Calu3 (cell line): ENCODE results near the gene KLHDC8A. TPM values are rescaled to one million over a fixed set of nuclear protein-coding genes. Genes with fewer than 3 reads are reported as not detected.

Source experiments
- BruUV-seq: library from RNA; stranded (reverse); fragments of 400-500 nt; replicated peaks from 2 replicates; lab custom pipeline; 2021; lab: Mats Ljungman, UMichigan
- CTCF ChIA-PET: fragments of 300-600 bp; sonication (Branson Sonifier 250); formaldehyde crosslinking; loops from one replicate; lab custom pipeline; 2022; ENCODE audit warnings: antibody characterized with exemption; lab: Charles Lee
- DNase-seq: peaks from one replicate; pipeline ENCODE4 v3.0.0; 2022
- H3K27ac Mint-ChIP-seq: one replicate; pipeline ENCODE4 v1.8.0; 2022; ENCODE audit warnings: mixed read lengths; ENCODE audit not compliant: unreplicated experiment
- H3K27me3 Mint-ChIP-seq: one replicate; pipeline ENCODE4 v1.8.0; 2022; ENCODE audit warnings: mixed read lengths; ENCODE audit not compliant: unreplicated experiment
- H3K36me3 Mint-ChIP-seq: one replicate; pipeline ENCODE4 v1.8.0; 2022; ENCODE audit warnings: mild to moderate bottlenecking, moderate library complexity, mixed read lengths; ENCODE audit not compliant: insufficient read depth, unreplicated experiment
- H3K4me1 Mint-ChIP-seq: one replicate; pipeline ENCODE4 v1.8.0; 2022; ENCODE audit warnings: mild to moderate bottlenecking, low read depth, mixed read lengths; ENCODE audit not compliant: unreplicated experiment
- H3K4me3 Mint-ChIP-seq: one replicate; pipeline ENCODE4 v1.8.0; 2022; ENCODE audit warnings: mild to moderate bottlenecking, low read depth, moderate library complexity, mixed read lengths; ENCODE audit not compliant: unreplicated experiment
- H3K9me3 Mint-ChIP-seq: one replicate; pipeline ENCODE4 v1.8.0; 2022; ENCODE audit warnings: low read depth, mixed read lengths; ENCODE audit not compliant: unreplicated experiment
- CTCF ChIP-seq: fragments of 200-600 bp; IDR thresholded peaks from one replicate; pipeline ENCODE4 v1.8.0; 2022; ENCODE audit warnings: antibody characterized with exemption; ENCODE audit not compliant: unreplicated experiment
- intact Hi-C: fragments of 100-400 bp; cut with micrococcal nuclease; formaldehyde crosslinking; loops from one replicate; pipeline ENCODE4 v1.10.0; 2022; ENCODE audit not compliant: unreplicated experiment
- total RNA-seq: library from RNA; stranded (reverse); gene quantifications from 2 replicates; pipeline ENCODE4 v1.2.3, GENCODE V29; 2022

KLHDC8A gene
- total RNA-seq, 1 experiment from 2014 or later = not detected

GRCh38 chr1:205324781-205325180 is 31.9 kb downstream of the KLHDC8A start:
- BruUV-seq = no TSS peak
- Mint-ChIP-seq H3K36me3 (peaks cover 21% of the 10 kb centered on the region), H3K9me3 (no peaks in the 10 kb centered on the region), H3K4me3 (no peak overlapping the region), H3K4me1 (peaks cover 22% of the 10 kb centered on the region), H3K27ac (peak overlapping the region; percentile 15), H3K27me3 (peaks cover 42% of the 10 kb centered on the region)
- TF ChIP-seq CTCF = no peak
- no peak for DNase-seq
- intact Hi-C loops = loop anchor here (1.0 kb wide), 1 partner anchor 51 kb away; no protein-coding TSS in a partner anchor
- CTCF ChIA-PET = interaction anchor here (0.7 to 11.0 kb wide), 11 partner anchors 11 to 199 kb away, joined by 3 to 303 read pairs (median 6); no protein-coding TSS in a partner anchor

GRCh38 chr1:205323794-205324193 is 32.9 kb downstream of the KLHDC8A start:
- H3K27me3 Mint-ChIP-seq = peaks cover 32% of the 10 kb centered on the region
- intact Hi-C loops = no loop called here
- BruUV-seq = no TSS peak
- no peak for TF ChIP-seq CTCF
- H3K9me3 Mint-ChIP-seq = no peaks in the 10 kb centered on the region
- peaks cover 32% of the 10 kb centered on the region for H3K4me1 Mint-ChIP-seq
- no peak overlapping the region for H3K27ac Mint-ChIP-seq
- H3K4me3 Mint-ChIP-seq = no peak overlapping the region
- peaks cover 25% of the 10 kb centered on the region for H3K36me3 Mint-ChIP-seq
- no peak for DNase-seq
- CTCF ChIA-PET = interaction anchor here (0.6 to 11.0 kb wide), 4 partner anchors 39 to 62 kb away, joined by 3 to 303 read pairs (median 8); no protein-coding TSS in a partner anchor

- Mint-ChIP-seq H3K27me3 (peaks cover 19% of the 10 kb centered on the region), H3K9me3 (no peaks in the 10 kb centered on the region), H3K4me3 (peak overlapping the region; percentile 85), H3K27ac (no peak overlapping the region), H3K4me1 (peaks cover 51% of the 10 kb centered on the region), H3K36me3 (peaks cover 25% of the 10 kb centered on the region)
- DNase-seq = no peak
- intact Hi-C loops = loop anchor here (1.0 kb wide), 1 partner anchor 49 kb away; no protein-coding TSS in a partner anchor
- BruUV-seq = no TSS peak
- CTCF ChIA-PET = interaction anchor here (1.3 to 5.9 kb wide), 5 partner anchors 22 to 50 kb away, joined by 6 to 127 read pairs (median 11); no protein-coding TSS in a partner anchor
- TF ChIP-seq CTCF = no peak
Observed at GRCh38 chr1:205321959-205322283, 34.8 kb downstream of the KLHDC8A start.

- DNase-seq = peak; percentile 97
- peaks cover 57% of the 10 kb centered on the region for H3K4me1 Mint-ChIP-seq
Observed at GRCh38 chr1:205321162-205321958, 35.4 kb downstream of the KLHDC8A start, which contains the start of gene NUAK2. TSS of gene NUAK2 (minus strand) at chr1:205321745. CDS start at chr1:205321628, 117 bp downstream.

More at GRCh38 chr1:205321162-205321958, 35.4 kb downstream of the KLHDC8A start, which contains the start of gene NUAK2:
- CTCF ChIA-PET = interaction anchor here (0.7 to 5.9 kb wide), 8 partner anchors 8 to 49 kb away, joined by 3 to 127 read pairs (median 6); no protein-coding TSS in a partner anchor
- Mint-ChIP-seq H3K27ac (peak within 1 kb of the TSS; percentile 6), H3K36me3 (peaks cover 25% of the 10 kb centered on the region), H3K4me3 (peak within 1 kb of the TSS; percentile 85), H3K9me3 (no peaks in the 10 kb centered on the region), H3K27me3 (peaks cover 13% of the 10 kb centered on the region)
- intact Hi-C loops = loop anchor here (1.0 kb wide), 1 partner anchor 48 kb away; no protein-coding TSS in a partner anchor
- no TSS peak for BruUV-seq
- peak; percentile 33 for TF ChIP-seq CTCF
